Heart right ventricle (tissue), 16 donors: Measurements from ENCODE around the gene REL. TPM values are rescaled to one million over a fixed set of nuclear protein-coding genes. Genes with fewer than 3 reads are reported as not detected.
A peak's percentile ranks its signal among the peaks of the same experiment; 100 is the strongest.

Experiments used
- ATAC-seq, 8 donors: fragments of 200-7000 bp; cut with Tn5 transposase; one replicate each; pipeline ENCODE4 v1.9.1; 2020; ENCODE audit warnings: mild to moderate bottlenecking in 8 of 8, moderate library complexity in 8 of 8, moderate number of reproducible peaks in 1 of 8
- DNase-seq, 2 donors: peaks; one replicate each; pipeline ENCODE4 v3.0.0-alpha.2; 2020
- H3K27ac ChIP-seq, 10 donors: fragments of 200-600 bp; sonication (generic) in 2 of 10; one replicate each; pipeline versions ENCODE4 v1.5.0 to v1.8.0; 2020 to 2022; ENCODE audit warnings: mild to moderate bottlenecking in 3 of 10
- H3K27me3 ChIP-seq, 7 donors: fragments of 200-600 bp; one replicate each; pipeline ENCODE4 v1.8.0; 2021 to 2022; ENCODE audit warnings: mild to moderate bottlenecking in 2 of 7
- H3K36me3 ChIP-seq, 9 donors: fragments of 200-600 bp; sonication (generic) in 1 of 9; one replicate each; pipeline versions ENCODE4 v1.5.0 to v1.8.0; 2020 to 2022; ENCODE audit warnings: mild to moderate bottlenecking in 2 of 9
- H3K4me1 ChIP-seq, 9 donors: fragments of 200-600 bp; sonication (generic) in 1 of 9; one replicate each; pipeline versions ENCODE4 v1.5.0 to v1.8.0; 2020 to 2022; ENCODE audit warnings: mild to moderate bottlenecking in 4 of 9
- H3K4me3 ChIP-seq, 10 donors: fragments of 200-600 bp; sonication (generic) in 2 of 10; one replicate each; pipeline versions ENCODE4 v1.5.0 to v1.8.0; 2020 to 2022; ENCODE audit warnings: mild to moderate bottlenecking in 7 of 10, moderate library complexity in 2 of 10
- H3K9me3 ChIP-seq, 11 donors: fragments of 200-600 bp in 10 of 11; sonication (generic) in 2 of 11; one replicate each; pipeline versions ENCODE4 v1.5.0 to v1.8.0; 2013 to 2022; ENCODE audit warnings: mild to moderate bottlenecking in 2 of 11, control low read depth in 1 of 11, moderate library complexity in 1 of 11
- WGBS, 2 donors: extraction: QIAGEN DNeasy Blood & Tissue Kit; methylation state at CpG; one replicate each; pipeline ENCODE4 v1.1.7; 2013; ENCODE audit warnings: inconsistent platforms in 1 of 2; 5-methylcytosine and 5-hydroxymethylcytosine counted together
- intact Hi-C, 10 donors: fragments of 100-400 bp; cut with DNase I; formaldehyde crosslinking; loops; one replicate each; pipeline versions ENCODE4 v1.11.1 to v1.14.2; 2022
- polyA plus RNA-seq, 2 donors: library from polyadenylated mRNA; stranded (reverse); fragments of 200-250 nt; gene quantifications; one replicate each; pipeline ENCODE4 v1.2.3, GENCODE V29; 2013
- total RNA-seq, 10 donors: library from RNA; stranded (reverse); fragmentation: NEBNext Ultra II Directional in 3 of 10; extraction: Animal tissue kit (Norgen Biotek cat#: 25700) in 3 of 10; gene quantifications; one replicate each; pipeline versions ENCODE4 v1.2.1 to v1.2.4, GENCODE V29; 2021 to 2023
- TF ChIP-seq, protein P1 (sequence below), 9 donors: fragments of 200-600 bp; sonication (generic) in 2 of 9; IDR thresholded peaks; one replicate each; pipeline versions ENCODE4 v1.5.0 to v1.8.0; 2021 to 2022; ENCODE audit warnings: antibody characterized with exemption in 9 of 9, mild to moderate bottlenecking in 5 of 9, moderate library complexity in 1 of 9
- donor health status: Arrhythmogenic right ventricular cardiomyopathy.
- donor health status: ischemic (EF 13 %, LVEDD 7.1; RV severe dilation, severe dysfunction).
- donor health status: healthy with polysubstance abuse.
- donor health status: DM: no; HTN: yes; CAD: no.
- donor health status: DM: no; HTN: no; CAD: no.
- donor health status: ischemic (EF 25% LVEDD 6.9; RV normal size, moderate dysfunction).
- donor health status: ischemic (EF 25% LVEDD 5.7; RV mildly dilated, moderate dysfunction).
- donor health status: healthy.
- donor health status: DM: yes; HTN: yes; CAD: no.
- donor health status: Ischemic cardiomyopathy.
- donor health status: ischemic (EF 35%, LVEDD 5.7; RV mildly dilated, moderate dysfunction).
- donor health status: nonischemic (EF 11% LVEDD 7.7; RV severe dilation, severe dysfunction).
- donor health status: DM: yes; HTN: yes; CAD: no.
- donor health status: PGD.
- donor health status: ischemic (EF 29% LVEDD 5.4; RV normal size, mild dysfunction).
- donor health status: nonischemic (EF 23%, LVEDD 6.1; RV moderate dilation, normal function).

The REL gene
- total and polyA plus RNA-seq, 12 donors = 0.49 to 11.7 (median 6.4) TPM

DNA sequence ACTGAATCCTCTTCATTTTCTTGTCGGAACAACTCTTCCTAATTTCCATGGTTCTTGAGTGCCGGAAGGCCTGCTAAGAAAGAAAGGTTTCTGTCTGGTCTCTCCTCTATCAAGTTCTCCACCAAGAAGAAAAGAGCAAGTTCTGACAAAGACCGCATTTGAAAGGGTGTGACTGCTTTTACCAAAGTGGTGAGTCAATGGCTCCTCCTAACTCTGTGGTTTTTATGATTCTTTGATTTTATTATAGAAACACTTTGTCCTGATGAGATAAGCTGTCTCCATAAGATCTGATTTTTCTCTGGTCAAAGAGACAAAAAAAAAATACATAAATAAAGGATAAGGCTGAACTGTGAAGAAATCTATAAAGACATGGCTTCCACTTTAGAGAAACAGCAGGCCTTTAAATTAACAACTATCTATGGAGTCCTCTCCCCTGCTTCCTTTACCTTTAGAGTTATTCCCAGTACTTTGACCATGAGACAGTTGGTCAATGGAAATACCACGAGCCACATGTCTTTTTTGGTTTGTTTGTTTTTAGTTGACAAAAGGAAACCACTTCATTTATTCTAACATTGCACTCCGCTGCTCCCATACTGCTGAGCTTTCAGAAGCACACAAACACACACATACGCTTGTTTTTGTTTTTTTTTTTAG, 67.7 kb downstream of the REL start:
- intact Hi-C loops = no loop called here
- H3K27me3 ChIP-seq = no peaks in the 10 kb centered on the region
- H3K9me3 ChIP-seq = no peaks in the 10 kb centered on the region
- TF ChIP-seq, protein P1, sequence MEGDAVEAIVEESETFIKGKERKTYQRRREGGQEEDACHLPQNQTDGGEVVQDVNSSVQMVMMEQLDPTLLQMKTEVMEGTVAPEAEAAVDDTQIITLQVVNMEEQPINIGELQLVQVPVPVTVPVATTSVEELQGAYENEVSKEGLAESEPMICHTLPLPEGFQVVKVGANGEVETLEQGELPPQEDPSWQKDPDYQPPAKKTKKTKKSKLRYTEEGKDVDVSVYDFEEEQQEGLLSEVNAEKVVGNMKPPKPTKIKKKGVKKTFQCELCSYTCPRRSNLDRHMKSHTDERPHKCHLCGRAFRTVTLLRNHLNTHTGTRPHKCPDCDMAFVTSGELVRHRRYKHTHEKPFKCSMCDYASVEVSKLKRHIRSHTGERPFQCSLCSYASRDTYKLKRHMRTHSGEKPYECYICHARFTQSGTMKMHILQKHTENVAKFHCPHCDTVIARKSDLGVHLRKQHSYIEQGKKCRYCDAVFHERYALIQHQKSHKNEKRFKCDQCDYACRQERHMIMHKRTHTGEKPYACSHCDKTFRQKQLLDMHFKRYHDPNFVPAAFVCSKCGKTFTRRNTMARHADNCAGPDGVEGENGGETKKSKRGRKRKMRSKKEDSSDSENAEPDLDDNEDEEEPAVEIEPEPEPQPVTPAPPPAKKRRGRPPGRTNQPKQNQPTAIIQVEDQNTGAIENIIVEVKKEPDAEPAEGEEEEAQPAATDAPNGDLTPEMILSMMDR (IDR thresholded peaks at IDR 0.05) = no peak
- no peaks in the 10 kb centered on the region for H3K4me1 ChIP-seq
- DNase-seq (no peak), ATAC-seq (no peak)
- H3K27ac ChIP-seq = no peak overlapping the region
- WGBS, 2 donors = 94 to 95% methylated on average over 6 of the region's 6 CpGs
- H3K4me3 ChIP-seq = no peak overlapping the region
- peaks cover 0 to 93% (median 12%) of the 10 kb centered on the region in 9 donors for H3K36me3 ChIP-seq

DNA sequence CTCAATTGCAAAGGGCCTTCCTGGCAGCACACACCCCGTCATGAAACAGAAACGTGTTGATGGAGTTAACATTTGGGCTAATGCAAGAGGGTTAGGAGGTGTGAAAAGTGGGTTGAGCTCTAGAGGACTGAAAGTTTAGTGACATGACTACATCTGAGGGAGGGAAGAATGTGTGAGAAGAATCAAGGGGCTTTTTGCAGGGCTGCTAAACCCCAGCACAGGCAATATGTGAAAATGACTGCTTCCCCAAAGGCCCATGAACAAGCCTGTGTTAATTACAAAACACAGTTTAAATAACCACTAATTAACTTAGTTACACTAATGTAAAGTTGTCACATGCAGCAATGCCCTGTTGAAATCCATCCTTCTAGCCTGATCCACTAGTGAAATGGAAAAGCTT, 72.8 kb downstream of the REL start:
- TF ChIP-seq, protein P1 (IDR thresholded peaks at IDR 0.05) = no peak
- Histone ChIP-seq H3K36me3 (peaks cover 0 to 66% (median 11%) of the 10 kb centered on the region in 9 donors), H3K9me3 (no peaks in the 10 kb centered on the region), H3K27ac (no peak overlapping the region), H3K27me3 (no peaks in the 10 kb centered on the region), H3K4me3 (no peak overlapping the region), H3K4me1 (no peaks in the 10 kb centered on the region)
- 51 to 58% methylated on average over 2 of the region's 2 CpGs for WGBS, 2 donors
- no peak for DNase-seq
- no peak for ATAC-seq
- intact Hi-C loops = no loop called here

DNA sequence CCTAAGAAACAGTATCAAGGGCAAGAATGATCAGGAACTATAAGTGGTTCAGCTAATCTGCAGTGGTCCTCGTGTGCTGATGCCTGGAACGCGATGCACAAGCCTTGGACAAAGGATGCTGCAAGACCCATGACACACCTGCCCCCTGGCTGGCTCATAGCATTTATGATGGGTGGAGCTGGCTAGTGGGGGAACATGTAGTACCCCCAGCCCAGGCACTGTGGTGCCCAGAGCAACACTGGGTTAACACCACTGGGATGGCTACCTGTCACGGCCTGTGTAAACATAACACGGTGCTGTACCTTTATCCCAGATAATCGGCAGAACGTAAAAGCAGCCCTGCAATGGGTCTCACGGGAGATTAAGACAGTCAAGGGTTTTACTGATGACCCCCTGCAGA, 75.8 kb downstream of the REL start:
- DNase-seq (no peak), ATAC-seq (no peak)
- Histone ChIP-seq H3K27ac (no peak overlapping the region), H3K4me3 (no peak overlapping the region), H3K27me3 (no peaks in the 10 kb centered on the region), H3K36me3 (peaks cover 0 to 53% (median 17%) of the 10 kb centered on the region in 9 donors), H3K9me3 (no peaks in the 10 kb centered on the region), H3K4me1 (no peaks in the 10 kb centered on the region)
- intact Hi-C loops = no loop called here
- TF ChIP-seq, protein P1 (IDR thresholded peaks at IDR 0.05) = no peak
- 88% methylated on average over 8 of the region's 8 CpGs for WGBS, 2 donors

DNA sequence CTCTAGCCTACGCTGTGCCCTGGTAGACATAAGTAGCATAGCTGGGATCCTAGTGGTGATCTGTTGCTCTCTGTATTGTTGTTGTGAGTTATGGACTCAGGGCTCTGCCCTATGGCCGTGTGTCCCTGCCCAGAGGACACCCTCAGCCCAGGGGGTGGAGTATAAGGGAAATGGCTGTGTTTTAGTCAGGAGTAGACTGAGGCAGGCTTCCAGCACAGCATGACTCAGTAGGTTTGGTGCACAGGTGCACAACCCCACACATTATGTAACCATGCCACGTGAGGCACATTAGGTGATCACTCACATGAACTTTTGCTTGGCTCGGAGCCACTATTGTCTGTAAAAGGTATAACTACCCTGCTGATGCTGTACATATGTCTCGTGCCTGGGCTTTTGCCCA, 76.3 kb downstream of the REL start:
- Histone ChIP-seq H3K4me1 (no peaks in the 10 kb centered on the region), H3K4me3 (no peak overlapping the region), H3K27ac (no peak overlapping the region), H3K27me3 (no peaks in the 10 kb centered on the region), H3K36me3 (peaks cover 0 to 49% (median 15%) of the 10 kb centered on the region in 9 donors), H3K9me3 (no peaks in the 10 kb centered on the region)
- intact Hi-C loops = no loop called here
- ATAC-seq (peak in 1 of 8 donors; percentile 15), DNase-seq (no peak)
- TF ChIP-seq, protein P1 (IDR thresholded peaks at IDR 0.05) = no peak
- 83 to 89% methylated on average over 5 of the region's 5 CpGs for WGBS, 2 donors
